Prostate gland (tissue), 2 donors: ENCODE results near the gene RNASE11. TPM values are rescaled to one million over a fixed set of nuclear protein-coding genes. Genes with fewer than 3 reads are reported as not detected.
"Not testable (repeated sequence)": the region's sequence is repeated elsewhere in the genome, so short reads cannot be mapped to it uniquely, and the experiment has no call there.

Source experiments
- DNase-seq: peaks from one replicate; pipeline ENCODE4 v3.0.0-alpha.2; 2019; ENCODE audit warnings: low spot score
- H3K27ac ChIP-seq, 2 donors: fragments of 200-600 bp; sonication (generic); 2 replicates each; pipeline ENCODE4 v1.5.1; 2017 to 2019
- H3K27me3 ChIP-seq: fragments of 200-600 bp; sonication (generic); replicated peaks from 2 replicates; pipeline ENCODE4 v1.5.1; 2019; ENCODE audit not compliant: insufficient read depth
- H3K36me3 ChIP-seq, 2 donors: fragments of 200-600 bp; sonication (generic); 1 replicate in 1 of 2; 2 replicates in 1 of 2; pipeline versions ENCODE4 v1.5.1 to v1.8.1; 2017 to 2019
- H3K4me1 ChIP-seq: fragments of 200-600 bp; sonication (generic); replicated peaks from 2 replicates; pipeline ENCODE4 v1.5.1; 2019
- H3K4me3 ChIP-seq, 2 donors: fragments of 200-600 bp; sonication (generic); 2 replicates each; pipeline ENCODE4 v1.5.1; 2017 to 2019
- H3K9me3 ChIP-seq: fragments of 200-600 bp; sonication (generic); 2 replicates; pipeline ENCODE4 v1.5.1; 2017
- CTCF ChIP-seq, 4 experiments: fragments of 200-600 bp in 2 of 4; fragments of 450-650 bp in 2 of 4; sonication (generic) in 2 of 4; IDR thresholded peaks; 1 replicate in 3 of 4; 2 replicates in 1 of 4; pipeline ENCODE4 v1.5.1; 2016 to 2019; ENCODE audit warnings: antibody characterized with exemption in 4 of 4, mild to moderate bottlenecking in 2 of 4, moderate library complexity in 2 of 4
- POLR2A ChIP-seq: fragments of 450-650 bp; IDR thresholded peaks from one replicate; pipeline ENCODE4 v1.6.1; 2016; ENCODE audit warnings: antibody characterized with exemption, mild to moderate bottlenecking
- POLR2AphosphoS5 ChIP-seq: sonication (generic); formaldehyde crosslinking; IDR thresholded peaks from one replicate; pipeline ENCODE4 v1.6.1; 2017; ENCODE audit warnings: antibody characterized with exemption
- whole genome bisulfite sequencing: methylation state at CpG from one replicate; pipeline ENCODE4 v1.1.5; 2018; 5-methylcytosine and 5-hydroxymethylcytosine counted together
- intact Hi-C: fragments of 100-400 bp; cut with DNase I; formaldehyde crosslinking; loops from one replicate; pipeline ENCODE4 v1.14.2; 2022
- total RNA-seq, 2 donors: library from RNA; depleted of rRNA; stranded (reverse); fragments of >200 nt; gene quantifications; one replicate each; pipeline ENCODE4 v1.1.0, GENCODE V29; 2016

RNASE11 gene
- total RNA-seq, 2 donors from 2014 or later, result 1.0 TPM; not detected in 1

- Histone ChIP-seq H3K36me3 (no peaks in the 10 kb centered on the region), H3K9me3 (no peaks in the 10 kb centered on the region), H3K4me3 (no peak overlapping the region), H3K27me3 (no peaks in the 10 kb centered on the region), H3K27ac (no peak overlapping the region), H3K4me1 (no peaks in the 10 kb centered on the region)
- no peak for TF ChIP-seq POLR2A
- TF ChIP-seq CTCF (IDR thresholded peaks at IDR 0.05), result no peak
- no peak for TF ChIP-seq POLR2AphosphoS5
- DNase-seq, result no peak
- intact Hi-C loops, result no loop called here
These were observed 18.7 kb downstream of the RNASE11 start for GRCh38 chr14:20569066-20569465.

- DNase-seq, result no peak
- H3K36me3 ChIP-seq, result no peaks in the 10 kb centered on the region
- no peak overlapping the region for H3K4me3 ChIP-seq
- H3K9me3 ChIP-seq, result no peaks in the 10 kb centered on the region
- 83% methylated on average over 3 of the region's 3 CpGs for WGBS
- no peak overlapping the region for H3K27ac ChIP-seq
- H3K4me1 ChIP-seq, result no peaks in the 10 kb centered on the region
- intact Hi-C loops, result no loop called here
- TF ChIP-seq POLR2AphosphoS5, result no peak
- H3K27me3 ChIP-seq, result no peaks in the 10 kb centered on the region
These were observed 19.4 kb downstream of the RNASE11 start for GRCh38 chr14:20568393-20568792.

GRCh38 chr14:20567199-20567598 is 20.6 kb downstream of the RNASE11 start:
- intact Hi-C loops, H3K4me3 ChIP-seq, H3K27me3 ChIP-seq, H3K27ac ChIP-seq, H3K9me3 ChIP-seq, H3K36me3 ChIP-seq, DNase-seq, H3K4me1 ChIP-seq: not testable (repeated sequence)
- 78% methylated on average over 1 of the region's 1 CpG for WGBS

GRCh38 chr14:20564501-20564997 is 23.3 kb downstream of the RNASE11 start:
- Histone ChIP-seq H3K27me3 (no peaks in the 10 kb centered on the region), H3K36me3 (no peaks in the 10 kb centered on the region), H3K27ac (no peak overlapping the region), H3K4me1 (no peaks in the 10 kb centered on the region), H3K4me3 (no peak overlapping the region), H3K9me3 (no peaks in the 10 kb centered on the region)
- intact Hi-C loops, result no loop called here
- TF ChIP-seq POLR2AphosphoS5 (no peak), POLR2A (no peak), CTCF (IDR thresholded peaks at IDR 0.05) (no peak)
- 100% methylated on average over 2 of the region's 2 CpGs for WGBS
- DNase-seq, result no peak

GRCh38 chr14:20563971-20564370 is 23.8 kb downstream of the RNASE11 start:
- H3K36me3 ChIP-seq, result no peaks in the 10 kb centered on the region
- 80% methylated on average over 1 of the region's 1 CpG for WGBS
- no peak for DNase-seq
- no peak overlapping the region for H3K27ac ChIP-seq
- no peaks in the 10 kb centered on the region for H3K9me3 ChIP-seq
- no peak overlapping the region for H3K4me3 ChIP-seq
- H3K4me1 ChIP-seq, result no peaks in the 10 kb centered on the region
- TF ChIP-seq POLR2AphosphoS5 (no peak), POLR2A (no peak), CTCF (IDR thresholded peaks at IDR 0.05) (no peak)
- no peaks in the 10 kb centered on the region for H3K27me3 ChIP-seq
- intact Hi-C loops, result no loop called here

- intact Hi-C loops, result no loop called here
- H3K36me3 ChIP-seq, result no peaks in the 10 kb centered on the region
- no peaks in the 10 kb centered on the region for H3K27me3 ChIP-seq
- H3K4me3 ChIP-seq, result no peak within 1 kb of the TSS
- TF ChIP-seq POLR2A, result no peak
- TF ChIP-seq POLR2AphosphoS5, result no peak
- TF ChIP-seq CTCF (IDR thresholded peaks at IDR 0.05), result no peak
- H3K9me3 ChIP-seq, result no peaks in the 10 kb centered on the region
- H3K27ac ChIP-seq, result no peak within 1 kb of the TSS
- WGBS, result 87% methylated on average over 3 of the region's 3 CpGs
- no peaks in the 10 kb centered on the region for H3K4me1 ChIP-seq
- DNase-seq, result no peak
These were observed 26.8 kb downstream of the RNASE11 start, which contains the start of gene RNASE9 for GRCh38 chr14:20560961-20561360. Gene RNASE9 (minus strand): TSS chr14:20561047.
